ENCODE measurements around the gene FAM8A1. TPM values are rescaled to one million over a fixed set of nuclear protein-coding genes. Genes with fewer than 3 reads are reported as not detected.

Gene FAM8A1
- total RNA-seq, 1 donor from 2014 or later: 6.3 TPM

- Histone ChIP-seq H3K27me3 (ENCODE audit: control insufficient read depth, insufficient read depth, low read length) (no peaks in the 10 kb centered on the region), H3K4me3 (ENCODE audit: low read depth, low read length) (no peak overlapping the region), H3K36me3 (ENCODE audit: control insufficient read depth, insufficient read depth, low read length) (peaks cover 9% of the 10 kb centered on the region)
- no peak for DNase-seq (ENCODE audit: low read depth)
- TF ChIP-seq CTCF (IDR thresholded peaks at IDR 0.05; ENCODE audit: insufficient read depth, low read length, severe bottlenecking): no peak
- FAIRE-seq: no peak
Measured at GRCh38 chr6:17635568-17635967, 35.5 kb downstream of the FAM8A1 start.

DNA sequence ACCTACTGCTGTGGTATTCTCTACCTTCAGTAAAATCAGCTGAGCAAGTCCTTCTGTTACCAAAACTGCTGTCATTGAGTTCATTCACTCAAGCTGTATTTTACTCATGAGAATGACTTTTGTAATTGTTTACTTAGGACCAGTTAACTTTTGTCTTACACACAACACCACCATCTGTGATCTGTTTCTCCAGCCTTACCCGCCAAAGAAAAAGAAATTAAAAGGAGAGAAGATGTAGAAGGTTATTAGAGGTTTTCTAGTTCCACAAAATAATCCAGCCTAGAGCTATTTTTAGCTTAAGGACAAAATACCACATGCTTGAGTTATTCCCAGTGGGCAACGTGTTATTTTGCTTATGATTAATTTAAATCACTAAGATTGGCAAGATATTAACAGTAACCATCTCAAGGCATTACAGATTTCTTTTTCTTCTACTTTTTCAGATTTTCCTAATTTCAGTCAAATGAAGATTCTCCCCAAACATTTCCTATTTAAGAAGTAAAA lies 38.2 kb downstream of the FAM8A1 start:
- FAIRE-seq: no peak
- no peak overlapping the region for H3K4me3 ChIP-seq (ENCODE audit: low read depth, low read length)
- no peaks in the 10 kb centered on the region for H3K27me3 ChIP-seq (ENCODE audit: control insufficient read depth, insufficient read depth, low read length)
- H3K36me3 ChIP-seq (ENCODE audit: control insufficient read depth, insufficient read depth, low read length): peaks cover 8% of the 10 kb centered on the region
- no peak for TF ChIP-seq CTCF (IDR thresholded peaks at IDR 0.05; ENCODE audit: insufficient read depth, low read length, severe bottlenecking)
- no peak for DNase-seq (ENCODE audit: low read depth)

- DNase-seq (ENCODE audit: low read depth): peak; percentile 10
- Histone ChIP-seq H3K4me3 (ENCODE audit: low read depth, low read length) (no peak overlapping the region), H3K36me3 (ENCODE audit: control insufficient read depth, insufficient read depth, low read length) (peaks cover 6% of the 10 kb centered on the region), H3K27me3 (ENCODE audit: control insufficient read depth, insufficient read depth, low read length) (no peaks in the 10 kb centered on the region)
- no peak for TF ChIP-seq CTCF (IDR thresholded peaks at IDR 0.05; ENCODE audit: insufficient read depth, low read length, severe bottlenecking)
- FAIRE-seq: no peak
Measured at GRCh38 chr6:17640477-17640917, 40.4 kb downstream of the FAM8A1 start.

GRCh38 chr6:17648745-17649144 lies 48.6 kb downstream of the FAM8A1 start:
- no peak for DNase-seq (ENCODE audit: low read depth)
- FAIRE-seq: no peak
- no peak for TF ChIP-seq CTCF (IDR thresholded peaks at IDR 0.05; ENCODE audit: insufficient read depth, low read length, severe bottlenecking)
- Histone ChIP-seq H3K36me3 (ENCODE audit: control insufficient read depth, insufficient read depth, low read length) (peaks cover 3% of the 10 kb centered on the region), H3K27me3 (ENCODE audit: control insufficient read depth, insufficient read depth, low read length) (no peaks in the 10 kb centered on the region), H3K4me3 (ENCODE audit: low read depth, low read length) (no peak overlapping the region)

DNA sequence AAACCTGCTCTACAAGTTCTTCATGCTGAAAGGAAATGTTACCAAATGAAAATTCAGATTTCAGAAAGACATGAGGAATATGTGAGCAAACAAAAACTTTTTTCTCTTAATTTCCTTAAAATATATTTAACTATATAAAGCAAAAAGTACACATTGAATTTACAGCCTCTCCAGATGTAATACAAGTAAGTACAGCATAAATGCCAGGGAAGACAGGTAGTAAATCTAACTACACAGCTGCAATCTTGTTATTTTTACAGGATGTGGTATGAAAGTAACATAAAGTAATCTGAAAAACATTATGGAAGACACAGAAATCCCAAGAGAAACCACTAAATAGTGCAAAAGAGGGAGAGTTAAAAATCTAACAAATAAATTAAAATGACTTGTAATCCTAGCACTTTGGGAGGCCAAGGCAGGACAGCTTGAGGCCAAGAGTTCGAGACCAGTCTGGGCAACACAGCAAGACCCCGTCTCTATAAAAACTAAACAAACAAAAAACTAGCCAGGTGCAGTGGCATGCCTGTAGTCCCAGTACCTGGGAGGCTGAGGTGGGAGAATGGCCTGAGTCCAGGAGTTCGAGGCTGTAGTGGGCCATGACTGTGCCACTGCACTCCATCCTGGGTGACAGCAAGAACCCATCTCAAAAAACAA lies 50.7 kb downstream of the FAM8A1 start:
- peaks cover 3% of the 10 kb centered on the region for H3K36me3 ChIP-seq (ENCODE audit: control insufficient read depth, insufficient read depth, low read length)
- no peaks in the 10 kb centered on the region for H3K27me3 ChIP-seq (ENCODE audit: control insufficient read depth, insufficient read depth, low read length)
- FAIRE-seq (no peak), DNase-seq (ENCODE audit: low read depth) (peak; percentile 15)
- no peak for TF ChIP-seq CTCF (IDR thresholded peaks at IDR 0.05; ENCODE audit: insufficient read depth, low read length, severe bottlenecking)
- no peak overlapping the region for H3K4me3 ChIP-seq (ENCODE audit: low read depth, low read length)
